GM19239 (cell line): Measurements from ENCODE around the gene SCAF1.

Experiments
- DNase-seq: peaks from one replicate; pipeline ENCODE4 v3.0.0; 2011; ENCODE audit warnings: low spot score; ENCODE audit not compliant: insufficient read length
- FAIRE-seq: peaks from 2 replicates; lab custom pipeline; 2011; peaks lifted over from hg19 to GRCh38; lab: Jason Lieb, UNC

Gene SCAF1

GRCh38 chr19:49641688-49642491 is at the start of gene SCAF1:
SCAF1 (plus strand) TSS chr19:49642209; CDS start chr19:49645027, 2,818 bp downstream.
- FAIRE-seq, result peak; percentile 97
- DNase-seq, result peak; percentile 94

- DNase-seq (no peak), FAIRE-seq (peak; percentile 51)
These were observed 49.4 kb upstream of the SCAF1 start for GRCh38 chr19:49592486-49593232.

GRCh38 chr19:49593233-49594113 is 48.5 kb upstream of the SCAF1 start:
- FAIRE-seq (peak; percentile 99), DNase-seq (peak; percentile 100)

GRCh38 chr19:49594157-49594992 is 47.6 kb upstream of the SCAF1 start:
- DNase-seq, result no peak
- FAIRE-seq, result no peak

- no peak for FAIRE-seq
- DNase-seq, result no peak
These were observed 46.8 kb upstream of the SCAF1 start for GRCh38 chr19:49594993-49595818.

- DNase-seq (no peak), FAIRE-seq (no peak)
These were observed 46.1 kb upstream of the SCAF1 start for GRCh38 chr19:49595819-49596404.

- DNase-seq, result no peak
- no peak for FAIRE-seq
These were observed 45.6 kb upstream of the SCAF1 start for GRCh38 chr19:49596407-49596806.

- no peak for DNase-seq
- FAIRE-seq, result no peak
These were observed 44.9 kb upstream of the SCAF1 start for GRCh38 chr19:49596954-49597702.

- FAIRE-seq, result no peak
These were observed 44.4 kb upstream of the SCAF1 start for GRCh38 chr19:49597703-49597974.

GRCh38 chr19:49599378-49600295 is 42.4 kb upstream of the SCAF1 start:
- DNase-seq (no peak), FAIRE-seq (no peak)

More at GRCh38 chr19:49597703-49597974, 44.4 kb upstream of the SCAF1 start:
- no peak for DNase-seq

GRCh38 chr19:49601482-49602038 is 40.4 kb upstream of the SCAF1 start:
- DNase-seq (no peak), FAIRE-seq (no peak)

- DNase-seq, result no peak
These were observed 39.2 kb upstream of the SCAF1 start for GRCh38 chr19:49602806-49603205.

GRCh38 chr19:49605605-49606004 is 36.4 kb upstream of the SCAF1 start:
- DNase-seq, result no peak
- no peak for FAIRE-seq

More at GRCh38 chr19:49602806-49603205, 39.2 kb upstream of the SCAF1 start:
- no peak for FAIRE-seq

- FAIRE-seq (no peak), DNase-seq (no peak)
These were observed 32.4 kb upstream of the SCAF1 start for GRCh38 chr19:49609499-49610092.

- FAIRE-seq (no peak), DNase-seq (no peak)
These were observed 28.6 kb upstream of the SCAF1 start for GRCh38 chr19:49613374-49613773.
